Left renal pelvis (tissue), 4 donors: ENCODE results near the gene NANOGP8. TPM values are rescaled to one million over a fixed set of nuclear protein-coding genes. Genes with fewer than 3 reads are reported as not detected.
"Not testable (repeated sequence)": the region's sequence is repeated elsewhere in the genome, so short reads cannot be mapped to it uniquely, and the experiment has no call there.

Source experiments
- DNase-seq, 4 donors: peaks; one replicate each; pipeline ENCODE4 v3.0.0-alpha.2; 2013; ENCODE audit warnings: low read depth in 4 of 4, low spot score in 3 of 4
- polyA plus RNA-seq, 4 donors: library from polyadenylated mRNA; unstranded; fragments of 120-200 nt; gene quantifications; one replicate each; pipeline ENCODE4 v1.2.1, GENCODE V29; 2013; ENCODE audit not compliant: insufficient read length in 4 of 4

The NANOGP8 gene
- polyA plus RNA-seq, 4 donors: 0.21 to 0.35 TPM; not detected in 2

GRCh38 chr15:35098737-35099136 lies 13.6 kb upstream of the NANOGP8 start:
- no peak for DNase-seq

DNA sequence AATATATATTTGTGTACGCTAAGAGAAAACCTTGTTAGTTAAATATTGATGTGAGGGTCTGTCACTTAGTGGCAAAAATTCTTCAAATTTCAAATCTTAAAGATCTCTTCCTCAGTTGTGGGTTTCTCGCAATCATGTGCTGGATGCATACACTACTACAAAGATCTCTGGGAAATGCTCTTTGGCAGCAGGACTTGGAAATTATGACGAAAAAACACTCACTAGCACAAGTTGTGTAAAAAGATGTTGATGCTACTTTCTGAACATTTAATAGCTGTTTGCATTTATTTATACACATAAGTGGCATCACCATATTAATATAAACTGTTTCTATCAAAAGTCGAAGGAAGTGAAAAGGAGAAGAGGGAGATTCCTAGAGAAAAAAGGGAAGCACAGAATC lies 10.8 kb upstream of the NANOGP8 start:
- DNase-seq: no peak

- no peak for DNase-seq
Measured at GRCh38 chr15:35092846-35093245, 7.8 kb upstream of the NANOGP8 start.

GRCh38 chr15:35092311-35092710 lies 7.2 kb upstream of the NANOGP8 start:
- no peak for DNase-seq

- DNase-seq: no peak
Measured at GRCh38 chr15:35090104-35090807, 5.2 kb upstream of the NANOGP8 start.

DNA sequence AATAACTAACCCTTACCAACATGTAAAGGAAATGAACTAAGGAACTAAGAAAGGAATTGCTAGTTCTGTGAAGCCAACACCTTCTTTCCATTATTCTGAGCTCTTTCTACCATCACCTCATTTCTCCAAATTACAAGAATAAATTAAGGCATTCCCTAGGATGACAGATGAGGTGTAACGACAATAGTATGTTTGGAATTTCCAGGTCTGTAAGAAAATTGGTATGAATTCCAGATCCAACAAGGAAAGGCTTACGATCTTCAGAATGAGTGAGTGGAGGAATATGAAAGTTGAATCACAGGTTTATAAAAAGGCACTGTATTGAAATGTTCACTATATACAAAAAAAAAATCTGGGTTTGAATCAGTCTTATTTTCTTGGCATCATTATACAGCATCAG lies 4.5 kb upstream of the NANOGP8 start:
- DNase-seq: no peak

GRCh38 chr15:35088329-35088728 lies 3.2 kb upstream of the NANOGP8 start:
- no peak for DNase-seq

- no peak for DNase-seq
Measured at GRCh38 chr15:35087759-35088158, 2.7 kb upstream of the NANOGP8 start.

DNA sequence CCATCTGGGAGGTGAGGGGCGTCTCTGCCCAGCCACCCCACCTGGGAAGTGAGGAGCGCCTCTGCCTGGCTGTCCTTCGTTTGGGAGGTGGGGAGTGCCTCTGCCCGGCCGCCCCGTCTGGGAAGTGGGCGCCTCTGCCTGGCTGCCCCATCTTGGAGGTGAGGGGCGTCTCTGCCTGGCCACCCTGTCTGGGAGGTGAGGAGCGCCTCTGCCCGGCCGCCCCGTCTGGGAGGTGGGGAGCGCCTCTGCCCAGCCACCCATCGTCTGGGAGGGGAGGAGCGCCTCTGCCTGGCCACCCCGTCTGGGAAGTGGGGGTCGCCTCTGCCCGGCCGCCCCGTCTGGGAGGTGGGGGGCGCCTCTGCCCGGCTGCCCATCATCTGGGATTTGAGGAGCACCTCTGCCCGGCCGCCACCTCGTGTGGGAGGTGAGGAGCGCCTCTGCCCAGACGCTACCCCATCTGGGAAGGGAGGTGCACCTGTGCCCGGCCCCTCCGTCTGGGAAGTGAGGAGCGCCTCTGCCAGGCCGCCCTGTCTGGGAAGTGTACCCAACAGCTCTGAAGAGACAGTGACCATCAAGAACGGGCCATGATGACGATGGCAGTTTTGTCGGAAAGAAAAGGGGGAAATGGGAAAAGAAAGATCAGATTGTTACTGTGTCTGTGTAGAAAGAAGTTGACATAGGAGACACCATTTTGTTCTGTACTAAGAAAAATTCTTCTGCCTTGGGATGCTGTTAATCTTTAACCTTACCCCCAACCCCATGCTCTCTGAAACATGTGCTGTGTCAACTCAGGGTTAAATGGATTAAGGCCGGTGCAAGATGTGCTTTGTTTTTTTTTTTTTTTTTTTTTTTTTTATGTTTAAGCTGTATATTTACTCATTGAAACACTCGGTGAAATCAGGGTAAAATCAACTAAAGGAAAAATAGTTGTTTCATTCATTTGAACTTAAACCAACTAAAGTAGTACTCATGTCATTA lies 2.4 kb downstream of the NANOGP8 start:
- not testable (repeated sequence) for DNase-seq

GRCh38 chr15:35081626-35082365 lies 3.3 kb downstream of the NANOGP8 start:
- not testable (repeated sequence) for DNase-seq

DNA sequence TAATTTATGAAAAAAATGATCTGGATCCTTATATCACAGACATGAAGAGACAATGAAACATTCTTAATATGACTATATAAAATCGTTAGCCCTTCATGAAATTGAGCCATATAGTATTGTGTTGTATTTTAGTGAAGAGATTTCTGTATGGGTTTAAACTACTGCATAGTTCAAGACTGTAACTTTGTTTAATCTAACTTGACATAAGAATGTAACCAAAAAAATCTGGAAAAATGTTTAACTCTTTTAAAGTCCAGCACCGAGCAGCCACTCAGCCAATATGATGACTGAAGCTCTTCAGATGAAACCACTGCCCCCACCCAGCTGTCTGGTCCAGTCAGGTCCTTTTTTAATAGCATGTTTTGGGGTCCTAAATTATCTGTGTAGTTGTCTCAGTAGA lies 4.9 kb downstream of the NANOGP8 start:
- DNase-seq: no peak

GRCh38 chr15:35078221-35078915 lies 6.7 kb downstream of the NANOGP8 start:
- peak in 1 of 4 donors; percentile 41 for DNase-seq

DNA sequence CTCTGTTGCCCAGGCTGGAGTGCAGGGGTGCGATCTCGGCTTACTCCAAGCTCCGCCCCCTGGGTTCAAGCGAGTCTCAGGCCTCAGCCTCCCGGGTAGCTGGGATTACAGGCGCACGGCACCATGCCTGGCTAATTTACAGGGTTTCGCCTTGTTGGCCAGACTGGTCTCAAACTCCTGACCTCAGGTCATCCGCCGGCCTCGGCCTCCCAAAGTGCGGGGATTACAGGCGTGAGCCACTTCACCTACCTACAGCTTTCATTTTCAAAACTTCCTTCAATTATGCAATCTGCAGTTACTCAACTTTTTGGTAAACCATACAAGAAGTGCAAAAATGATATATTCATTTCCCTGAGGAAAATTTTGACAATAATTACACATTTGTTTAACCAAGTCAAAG lies 14.0 kb downstream of the NANOGP8 start:
- DNase-seq: no peak

DNA sequence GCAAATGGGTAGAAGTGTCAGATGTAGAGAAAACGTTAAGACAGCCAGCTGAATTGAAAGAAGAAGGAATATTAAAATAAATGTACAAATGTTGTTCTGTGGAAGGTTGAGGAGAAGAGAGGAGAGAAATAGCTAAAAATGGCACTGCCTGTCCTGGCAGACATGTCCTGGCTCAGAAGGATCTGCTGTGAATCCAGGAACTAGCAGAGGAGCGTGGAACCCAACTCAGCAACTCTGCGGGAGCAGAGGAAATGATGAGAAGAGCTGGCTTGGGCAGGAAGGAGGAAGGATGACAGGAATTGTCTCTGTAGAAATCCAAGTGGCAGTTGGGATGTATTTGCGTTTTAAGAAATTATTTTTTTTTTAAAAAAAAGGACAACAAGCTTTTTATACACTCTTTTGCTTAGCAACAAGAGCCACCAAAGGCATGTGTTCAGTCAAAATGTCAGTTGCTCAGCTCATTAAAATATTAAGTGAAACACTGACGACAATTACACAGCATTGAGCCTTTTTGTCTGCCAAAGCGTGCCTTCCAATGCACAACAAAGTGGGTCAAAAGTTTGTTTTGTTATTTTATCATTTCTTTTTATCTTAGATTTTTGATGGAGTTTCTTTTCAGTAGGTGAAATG lies 16.1 kb downstream of the NANOGP8 start:
- DNase-seq: no peak

- no peak for DNase-seq
Measured at GRCh38 chr15:35067496-35068347, 17.4 kb downstream of the NANOGP8 start.

DNA sequence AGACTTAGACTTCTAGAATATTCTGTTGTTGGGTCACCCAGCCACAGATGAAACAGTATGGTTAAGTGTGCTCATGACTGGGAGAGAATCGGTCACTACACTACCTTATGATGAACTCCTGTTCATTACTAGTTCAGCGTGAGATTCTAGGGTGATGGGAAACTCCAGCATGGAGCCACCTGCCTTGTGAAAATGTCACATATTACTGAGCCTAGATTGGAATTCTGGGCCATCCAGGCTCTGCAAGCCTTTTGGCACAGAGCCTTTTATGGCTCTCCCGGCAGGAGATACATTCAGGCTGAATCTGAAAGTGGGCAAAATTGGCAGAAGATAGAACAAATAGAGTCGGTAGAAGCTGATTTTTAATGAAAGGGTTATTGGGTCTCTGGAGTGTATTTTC lies 19.0 kb downstream of the NANOGP8 start:
- no peak for DNase-seq

GRCh38 chr15:35064576-35065190 lies 20.4 kb downstream of the NANOGP8 start:
- DNase-seq: no peak

DNA sequence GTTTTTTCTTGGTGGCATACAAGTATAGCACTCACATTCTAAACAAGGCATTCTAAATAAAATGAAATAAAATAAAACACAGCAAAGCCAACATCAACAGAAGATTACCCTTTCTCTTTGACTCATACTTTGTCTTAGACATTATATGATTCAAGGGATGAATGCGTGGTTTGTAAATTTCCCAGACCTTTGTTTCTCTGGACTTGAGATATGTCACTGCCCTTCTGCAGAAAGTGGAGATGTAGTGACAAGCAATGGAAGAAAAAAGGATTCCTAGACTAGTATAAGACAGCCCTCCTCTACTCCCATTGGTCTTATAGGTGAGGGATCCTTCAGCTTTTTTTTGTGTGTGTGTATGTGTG lies 22.4 kb downstream of the NANOGP8 start:
- DNase-seq: no peak
